DLD1 (cell line): ENCODE data around the gene CREB5.
"Not testable (repeated sequence)": the region's sequence is repeated elsewhere in the genome, so short reads cannot be mapped to it uniquely, and the experiment has no call there.

ENCODE experiments used
- in situ Hi-C: cut with HindIII; loops from 2 replicates; pipeline ENCODE4 v1.10.0; 2017; ENCODE audit warnings: low sequenced_read_pairs

CREB5 gene

GRCh38 chr7:28602282-28602681 is 190.0 kb downstream of the CREB5 start:
- in situ Hi-C loops, result loop anchor here (10.0 kb wide), 1 partner anchor 237 kb away; no protein-coding TSS in a partner anchor

- in situ Hi-C loops, result loop anchor here (10.0 kb wide), 1 partner anchor 241 kb away; no protein-coding TSS in a partner anchor
Observed at GRCh38 chr7:28605427-28606085, 193.2 kb downstream of the CREB5 start.

DNA sequence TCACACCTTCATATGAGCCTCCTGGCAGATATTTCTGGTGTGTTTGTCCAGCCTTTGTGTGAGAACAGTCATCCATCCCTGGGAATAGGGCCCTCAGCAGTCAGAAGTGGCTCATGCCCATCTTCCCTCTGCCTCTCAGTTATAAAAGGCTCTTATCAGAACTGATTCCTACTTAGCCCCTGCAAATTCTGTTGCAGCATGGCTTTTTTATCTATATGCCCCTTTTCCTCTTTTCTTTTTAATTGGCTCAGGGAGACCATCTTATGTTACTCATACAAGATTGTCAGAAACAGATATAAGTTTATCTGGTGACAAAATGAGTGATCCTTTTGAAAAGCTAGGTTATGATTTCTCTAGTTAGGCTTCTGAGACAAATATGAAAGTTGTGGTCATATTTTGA is 194.1 kb downstream of the CREB5 start:
- in situ Hi-C loops, result loop anchor here (10.0 kb wide), 1 partner anchor 242 kb away; no protein-coding TSS in a partner anchor

GRCh38 chr7:28607855-28608193 is 195.5 kb downstream of the CREB5 start:
- in situ Hi-C loops, result loop anchor here (10.0 kb wide), 1 partner anchor 243 kb away; no protein-coding TSS in a partner anchor

GRCh38 chr7:28608237-28608656 is 195.9 kb downstream of the CREB5 start:
- in situ Hi-C loops, result loop anchor here (10.0 kb wide), 1 partner anchor 243 kb away; no protein-coding TSS in a partner anchor

- in situ Hi-C loops, result loop anchor here (10.0 kb wide), 1 partner anchor 244 kb away; no protein-coding TSS in a partner anchor
Observed at GRCh38 chr7:28608731-28609130, 196.4 kb downstream of the CREB5 start.

GRCh38 chr7:28609608-28610007 is 197.3 kb downstream of the CREB5 start:
- in situ Hi-C loops, result loop anchor here (10.0 kb wide), 1 partner anchor 245 kb away; no protein-coding TSS in a partner anchor

GRCh38 chr7:28611399-28611897 is 199.1 kb downstream of the CREB5 start:
- in situ Hi-C loops, result not testable (repeated sequence)

- in situ Hi-C loops, result no loop called here
Observed at GRCh38 chr7:28613262-28613661, 200.9 kb downstream of the CREB5 start.

- in situ Hi-C loops, result no loop called here
Observed at GRCh38 chr7:28615091-28615490, 202.8 kb downstream of the CREB5 start.

DNA sequence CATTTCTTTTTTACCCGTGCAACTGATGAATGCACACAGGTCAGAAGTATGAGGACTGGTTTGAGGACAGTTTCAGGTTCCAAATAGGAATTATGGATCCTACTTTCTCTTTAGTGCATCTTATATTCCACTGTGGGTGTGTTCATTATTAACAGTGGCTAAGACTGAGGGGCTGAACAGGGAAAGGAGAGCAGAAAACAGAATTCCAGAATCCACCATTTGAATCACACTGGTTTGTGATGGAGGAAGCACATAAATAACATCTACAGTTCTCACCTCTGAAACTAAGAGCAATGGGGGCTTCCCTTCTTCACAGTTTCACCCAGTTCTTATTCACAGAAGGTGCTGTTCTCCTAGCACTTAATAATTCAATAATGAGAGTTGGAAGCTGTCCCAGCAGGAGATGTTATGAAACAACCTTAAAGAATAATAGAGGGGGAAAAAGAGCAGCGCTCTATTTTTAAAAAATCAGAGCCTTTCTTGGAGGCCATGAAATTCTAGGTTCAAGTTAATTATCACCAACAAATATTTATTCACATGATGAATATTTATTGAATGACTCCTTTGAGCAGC is 205.1 kb downstream of the CREB5 start:
- in situ Hi-C loops, result no loop called here

- in situ Hi-C loops, result no loop called here
Observed at GRCh38 chr7:28618383-28618782, 206.1 kb downstream of the CREB5 start.

DNA sequence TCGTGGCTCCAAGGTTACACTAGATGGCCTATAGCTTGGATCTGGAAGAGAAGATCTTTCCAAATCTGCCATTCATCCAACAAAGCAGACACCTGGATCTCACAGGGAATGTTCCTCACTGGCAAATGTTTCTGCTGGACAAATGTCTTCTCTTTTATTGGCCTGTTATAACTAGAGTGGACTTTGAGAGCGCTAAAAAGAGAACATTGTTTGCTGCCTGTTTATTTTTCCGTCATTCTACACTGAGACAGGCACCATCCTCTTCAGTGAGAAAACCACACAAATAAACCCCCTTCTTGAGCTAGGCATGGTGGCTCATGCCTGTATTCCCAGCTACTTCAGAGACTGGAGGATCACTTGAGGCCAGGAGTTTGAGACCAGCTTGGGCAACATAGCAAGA is 206.9 kb downstream of the CREB5 start:
- in situ Hi-C loops, result no loop called here

DNA sequence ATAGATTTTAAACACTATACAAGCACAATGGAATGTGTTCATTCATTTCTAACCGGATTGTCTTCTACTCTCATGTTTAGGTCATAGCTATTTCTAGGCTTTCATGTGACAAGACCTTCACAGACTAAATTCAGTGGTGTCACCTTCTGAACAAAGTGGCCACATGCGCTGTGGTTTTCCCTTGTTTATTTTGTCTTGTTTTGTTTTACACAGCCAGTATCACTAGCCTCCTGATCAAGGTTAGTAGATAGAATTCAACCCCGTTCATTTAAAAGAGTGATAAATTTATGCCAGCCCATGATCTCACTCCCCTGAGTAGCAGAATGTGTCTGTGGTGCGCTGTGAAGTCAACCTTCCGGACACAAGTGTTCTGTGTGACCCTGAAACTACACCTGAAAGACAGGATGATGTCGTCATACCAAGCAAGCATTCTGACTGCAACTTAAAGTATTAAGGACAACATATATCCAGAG is 209.1 kb downstream of the CREB5 start:
- in situ Hi-C loops, result no loop called here

DNA sequence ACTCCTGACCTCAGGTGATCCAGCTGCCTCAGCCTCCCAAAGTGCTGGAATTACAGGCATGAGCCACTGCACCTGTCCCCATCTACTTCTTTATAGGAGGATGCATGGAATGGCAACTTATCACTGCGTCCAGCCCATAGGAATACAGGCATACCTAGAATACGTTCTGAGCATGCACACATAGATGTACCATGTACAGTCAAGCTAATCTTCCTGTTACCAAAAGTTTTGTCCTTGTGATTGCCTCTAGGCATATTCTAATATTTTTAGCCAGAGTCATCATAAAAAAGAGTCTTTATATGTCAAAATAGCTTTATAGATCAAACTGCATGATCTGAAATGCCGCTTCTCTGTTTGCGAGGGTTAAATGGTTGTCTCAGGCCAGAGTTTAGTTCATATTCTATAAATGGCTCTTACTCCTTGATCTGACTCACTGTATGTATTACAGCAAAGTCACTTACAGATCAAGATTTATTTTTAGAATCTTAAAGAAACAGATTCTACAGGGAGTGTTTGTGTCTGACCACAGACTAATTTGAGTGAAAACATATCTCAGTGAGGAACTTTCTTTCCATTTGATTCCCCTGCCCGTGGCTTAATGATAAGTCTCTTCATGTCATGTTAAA is 210.9 kb downstream of the CREB5 start:
- in situ Hi-C loops, result no loop called here

DNA sequence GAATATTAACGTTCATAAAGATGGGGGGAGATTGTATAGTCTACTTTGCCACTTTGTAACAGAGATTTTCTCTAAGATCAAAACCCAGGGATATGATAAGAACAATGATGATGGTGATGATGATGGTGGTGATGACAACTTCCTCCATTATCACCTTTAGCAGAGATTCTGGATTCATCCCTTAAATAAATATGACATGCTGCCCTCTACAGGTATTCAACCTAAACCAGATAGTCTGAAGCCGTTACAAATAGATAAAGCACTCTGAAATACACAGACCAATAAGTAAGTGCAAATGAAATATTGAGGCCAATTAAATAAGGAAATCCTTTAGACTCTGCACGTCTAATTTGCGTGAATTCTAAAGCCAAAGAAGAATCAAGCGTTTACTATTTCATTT is 211.5 kb downstream of the CREB5 start:
- in situ Hi-C loops, result no loop called here

- in situ Hi-C loops, result no loop called here
Observed at GRCh38 chr7:28625432-28625831, 213.1 kb downstream of the CREB5 start.

DNA sequence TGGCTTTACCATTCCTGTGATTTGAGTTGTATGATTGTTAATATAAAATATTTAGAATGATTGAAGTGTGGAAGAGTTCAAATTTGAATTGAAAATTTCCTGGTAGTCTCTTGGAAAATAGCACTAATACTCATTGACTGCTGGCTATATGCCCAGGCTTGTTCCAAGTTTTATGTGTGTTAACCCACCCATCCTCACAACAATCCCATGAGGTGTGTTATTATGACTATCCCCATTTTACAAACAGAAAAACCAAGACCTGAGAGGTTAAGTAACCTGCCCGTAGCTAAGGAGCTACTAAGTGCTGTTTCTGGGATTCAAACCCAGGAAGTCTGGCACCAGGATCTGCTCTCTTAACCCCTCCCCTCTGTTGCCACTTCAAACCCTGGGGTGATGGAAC is 213.9 kb downstream of the CREB5 start:
- in situ Hi-C loops, result no loop called here

DNA sequence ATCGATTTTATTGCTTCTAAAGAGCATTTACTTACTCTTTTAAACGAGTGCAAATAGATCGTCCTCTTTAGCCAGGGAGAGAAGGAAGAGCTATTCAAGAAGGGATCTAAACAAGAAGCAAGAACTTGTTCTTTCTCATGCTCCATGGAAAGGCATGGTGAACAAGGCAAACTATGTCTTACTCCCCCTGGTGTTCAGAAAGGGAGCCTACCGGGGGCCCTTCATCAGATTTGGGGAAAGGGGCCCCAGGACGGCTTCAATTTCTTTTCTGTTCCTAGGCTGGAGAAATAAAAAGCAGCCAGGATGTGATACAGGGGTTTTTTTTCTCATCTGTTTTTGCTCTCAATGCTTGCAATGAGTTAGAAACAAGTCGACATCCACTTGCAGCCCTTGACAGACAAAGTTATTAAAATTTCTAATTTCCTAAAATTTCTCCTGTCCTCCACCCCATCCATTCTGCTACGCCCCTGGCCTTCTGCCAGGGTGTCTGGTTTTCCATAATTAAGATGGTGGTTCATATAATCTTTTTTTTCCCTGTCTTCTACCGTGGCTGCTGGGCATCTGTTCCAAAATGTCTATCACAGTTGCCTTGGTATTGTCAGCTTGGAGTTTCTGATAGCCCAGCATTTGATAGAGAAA is 214.4 kb downstream of the CREB5 start:
- in situ Hi-C loops, result no loop called here

DNA sequence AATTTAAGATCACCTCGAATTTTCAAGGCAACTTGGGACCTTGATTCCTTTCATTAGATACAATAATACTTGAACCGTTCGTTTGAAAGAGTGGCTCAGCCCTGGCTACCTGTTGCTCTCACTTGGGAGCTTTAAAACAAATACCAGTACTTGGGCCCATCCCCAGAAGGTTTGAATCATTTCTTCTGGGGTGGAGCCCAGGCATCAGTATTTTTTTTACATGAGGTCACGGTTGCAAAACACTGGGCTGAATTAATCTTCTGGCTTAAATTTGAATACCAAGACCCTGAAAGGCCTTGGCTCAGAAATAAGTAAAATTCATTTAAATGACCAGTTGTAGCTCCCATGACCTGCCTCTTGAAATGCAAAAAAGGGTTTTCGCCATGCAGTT is 214.9 kb downstream of the CREB5 start:
- in situ Hi-C loops, result no loop called here

GRCh38 chr7:28627896-28628295 is 215.6 kb downstream of the CREB5 start:
- in situ Hi-C loops, result no loop called here
